ENCODE results near the gene ZNF226. TPM values are rescaled to one million over a fixed set of nuclear protein-coding genes. Genes with fewer than 3 reads are reported as not detected.
"Not testable (repeated sequence)": the region's sequence is repeated elsewhere in the genome, so short reads cannot be mapped to it uniquely, and the experiment has no call there.

ZNF226 gene
- total RNA-seq, 1 experiment from 2014 or later, result 9.1 TPM

- in situ Hi-C loops (cut with HindIII; ENCODE audit: low sequenced_read_pairs), result no loop called here
- DNase-seq (ENCODE audit: low spot score), result no peak
These were observed 39.9 kb downstream of the ZNF226 start for GRCh38 chr19:44204772-44205171.

- in situ Hi-C loops (cut with HindIII; ENCODE audit: low sequenced_read_pairs), result no loop called here
- DNase-seq (ENCODE audit: low spot score), result peak; percentile 95
These were observed 42.4 kb downstream of the ZNF226 start for GRCh38 chr19:44207126-44207803.

GRCh38 chr19:44212250-44212865 is 47.5 kb downstream of the ZNF226 start, which contains the start of gene ZNF227:
TSS of gene ZNF227 (plus strand) at chr19:44212532. CDS start at chr19:44217793, 5,261 bp downstream.
- in situ Hi-C loops (cut with HindIII; ENCODE audit: low sequenced_read_pairs), result no loop called here
- peak; percentile 98 for DNase-seq (ENCODE audit: low spot score)

GRCh38 chr19:44212866-44213346 is 48.0 kb downstream of the ZNF226 start:
- in situ Hi-C loops (cut with HindIII; ENCODE audit: low sequenced_read_pairs), result no loop called here
- DNase-seq (ENCODE audit: low spot score), result no peak

- in situ Hi-C loops (cut with HindIII; ENCODE audit: low sequenced_read_pairs); DNase-seq (ENCODE audit: low spot score): not testable (repeated sequence)
These were observed 55.0 kb downstream of the ZNF226 start for GRCh38 chr19:44219926-44220325.

GRCh38 chr19:44220761-44221160 is 55.9 kb downstream of the ZNF226 start:
- DNase-seq (ENCODE audit: low spot score); in situ Hi-C loops (cut with HindIII; ENCODE audit: low sequenced_read_pairs): not testable (repeated sequence)

GRCh38 chr19:44221291-44221690 is 56.4 kb downstream of the ZNF226 start:
- in situ Hi-C loops (cut with HindIII; ENCODE audit: low sequenced_read_pairs), result not testable (repeated sequence)

More at GRCh38 chr19:44221291-44221690, 56.4 kb downstream of the ZNF226 start:
- not testable (repeated sequence) for DNase-seq (ENCODE audit: low spot score)

Other genes with a start within 250 kb of the ZNF226 start
- 21.8 and 35.1 TPM in 2 replicates for gene ZNF45, start 229.8 kb upstream of the ZNF226 start, total RNA-seq (2014; rRNA removed; shearing (Covaris generic))
- 0.61 and 1.0 TPM in 2 replicates for gene ZNF221, start 213.9 kb upstream of the ZNF226 start, total RNA-seq (2014; rRNA removed; shearing (Covaris generic))
- 0.68 and 5.2 TPM in 2 replicates for gene ZNF155, start 180.9 kb upstream of the ZNF226 start, total RNA-seq (2014; rRNA removed; shearing (Covaris generic))
- gene ZNF230, start 162.1 kb upstream of the ZNF226 start, total RNA-seq (2014; rRNA removed; shearing (Covaris generic)), result 1.4 and 1.9 TPM in 2 replicates
- not detected in 2 replicates for gene ZNF222, start 139.7 kb upstream of the ZNF226 start, total RNA-seq (2014; rRNA removed; shearing (Covaris generic))
- 0.18 and 0.37 TPM in 2 replicates for gene ZNF223, start 113.1 kb upstream of the ZNF226 start, total RNA-seq (2014; rRNA removed; shearing (Covaris generic))
- gene ZNF284, start 92.9 kb upstream of the ZNF226 start, total RNA-seq (2014; rRNA removed; shearing (Covaris generic)), result 0.25 TPM in 1 of 2 replicates, not detected in the other
- 4.7 and 11.3 TPM in 2 replicates for gene ZNF224, start 70.7 kb upstream of the ZNF226 start, total RNA-seq (2014; rRNA removed; shearing (Covaris generic))
- gene ZNF225, start 51.7 kb upstream of the ZNF226 start, total RNA-seq (2014; rRNA removed; shearing (Covaris generic)), result 1.3 and 2.3 TPM in 2 replicates
- gene ZNF234, start 23.5 kb upstream of the ZNF226 start, total RNA-seq (2014; rRNA removed; shearing (Covaris generic)), result 0.03 TPM in 1 of 2 replicates, not detected in the other
- gene ZNF227, start 47.4 kb downstream of the ZNF226 start, total RNA-seq (2014; rRNA removed; shearing (Covaris generic)), result 12.1 and 15.1 TPM in 2 replicates
- gene ZNF233, start 94.8 kb downstream of the ZNF226 start, total RNA-seq (2014; rRNA removed; shearing (Covaris generic)), result not detected in 2 replicates
- 4.2 and 8.6 TPM in 2 replicates for gene ZNF235, start 139.9 kb downstream of the ZNF226 start, total RNA-seq (2014; rRNA removed; shearing (Covaris generic))
- gene ZNF112, start 191.6 kb downstream of the ZNF226 start, total RNA-seq (2014; rRNA removed; shearing (Covaris generic)), result 0.81 and 1.2 TPM in 2 replicates
- gene ZNF285, start 236.5 kb downstream of the ZNF226 start, total RNA-seq (2014; rRNA removed; shearing (Covaris generic)), result 0.24 and 0.31 TPM in 2 replicates